ENCODE data around the gene AIMP2.
"Not testable (repeated sequence)": the region's sequence is repeated elsewhere in the genome, so short reads cannot be mapped to it uniquely, and the experiment has no call there.

- TF ChIP-seq CTCF (IDR thresholded peaks at IDR 0.05; ENCODE audit: low read depth, low read length); EZH2phosphoT487 (IDR thresholded peaks at IDR 0.05; ENCODE audit: low read depth): not testable (repeated sequence)
Observed at GRCh38 chr7:6051185-6051584, 42.1 kb downstream of the AIMP2 start.

Data from OCI-LY3 (cell line).